Activated CD4-positive, alpha-beta T cell treated with anti-CD3 and anti-CD28 coated beads, Interleukin-2, amount 50 U/mL, for 16 hours (primary cell): ENCODE results near the gene LIN28A.
A peak's percentile ranks its signal among the peaks of the same experiment; 100 is the strongest.

Source experiments
- DNase-seq: peaks from one replicate; pipeline ENCODE4 v3.0.0-alpha.2; 2020

LIN28A gene

GRCh38 chr1:26440259-26440658 is 29.6 kb downstream of the LIN28A start:
- no peak for DNase-seq

GRCh38 chr1:26449868-26450267 is 39.3 kb downstream of the LIN28A start:
- DNase-seq, result no peak

GRCh38 chr1:26450908-26451307 is 40.3 kb downstream of the LIN28A start:
- DNase-seq, result no peak

GRCh38 chr1:26452459-26453183 is 42.0 kb downstream of the LIN28A start:
- DNase-seq, result no peak

GRCh38 chr1:26459148-26459547 is 48.5 kb downstream of the LIN28A start:
- no peak for DNase-seq

GRCh38 chr1:26459573-26460031 is 49.0 kb downstream of the LIN28A start:
- no peak for DNase-seq

- DNase-seq, result no peak
These were observed 58.3 kb downstream of the LIN28A start for GRCh38 chr1:26468911-26469310.

GRCh38 chr1:26469558-26469957 is 58.9 kb downstream of the LIN28A start:
- no peak for DNase-seq

GRCh38 chr1:26470878-26471497 is 60.4 kb downstream of the LIN28A start:
- no peak for DNase-seq

GRCh38 chr1:26471498-26472319 is 61.1 kb downstream of the LIN28A start:
- no peak for DNase-seq

GRCh38 chr1:26472320-26472900 is 61.8 kb downstream of the LIN28A start, which contains the start of gene HMGN2:
TSS of gene HMGN2 (plus strand) at chr1:26472440. CDS start at chr1:26472613, 173 bp downstream.
- peak; percentile 95 for DNase-seq

GRCh38 chr1:26472901-26473845 is 62.6 kb downstream of the LIN28A start:
- peak; percentile 95 for DNase-seq

GRCh38 chr1:26474818-26475217 is 64.2 kb downstream of the LIN28A start:
- no peak for DNase-seq

- no peak for DNase-seq
These were observed 65.4 kb downstream of the LIN28A start for GRCh38 chr1:26475989-26476388.

GRCh38 chr1:26476958-26477357 is 66.3 kb downstream of the LIN28A start:
- DNase-seq, result no peak

GRCh38 chr1:26477446-26478152 is 67.0 kb downstream of the LIN28A start:
- DNase-seq, result no peak

- no peak for DNase-seq
These were observed 67.5 kb downstream of the LIN28A start for GRCh38 chr1:26478159-26478558.

- DNase-seq, result no peak
These were observed 68.4 kb downstream of the LIN28A start for GRCh38 chr1:26478988-26479387.
